Tongue (tissue), 2 donors: ENCODE data around the gene RNF145. TPM values are rescaled to one million over a fixed set of nuclear protein-coding genes. Genes with fewer than 3 reads are reported as not detected.
A peak's percentile ranks its signal among the peaks of the same experiment; 100 is the strongest.
"Not testable (repeated sequence)": the region's sequence is repeated elsewhere in the genome, so short reads cannot be mapped to it uniquely, and the experiment has no call there.

ENCODE experiments used
- DNase-seq: peaks from one replicate; pipeline ENCODE4 v3.0.0-alpha.2; 2015
- total RNA-seq: library from RNA; depleted of rRNA; stranded (reverse); fragments of >200 nt; gene quantifications from one replicate; pipeline ENCODE4 v1.2.3, GENCODE V29; 2014

The RNF145 gene
- total RNA-seq, 1 donor from 2014 or later: 52.9 TPM

DNA sequence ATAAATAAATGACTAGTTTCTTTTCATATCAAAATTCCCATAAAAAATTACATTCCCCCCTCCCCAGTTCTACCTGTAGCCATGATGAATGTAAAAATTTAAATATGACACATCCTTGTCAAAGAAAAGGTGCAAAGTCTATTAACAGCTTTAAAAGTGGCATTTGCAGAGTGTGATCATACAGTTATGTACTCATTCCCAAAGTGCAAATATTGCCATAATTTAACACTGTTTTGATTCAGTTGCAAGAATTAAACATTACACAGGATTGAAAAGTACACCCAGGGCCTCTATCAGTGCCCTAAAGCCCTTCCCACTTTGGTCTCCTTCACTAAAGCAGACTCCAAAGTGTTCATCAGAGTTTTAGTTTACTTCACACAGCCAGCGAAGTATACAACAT lies 51.8 kb downstream of the RNF145 start:
- no peak for DNase-seq

DNA sequence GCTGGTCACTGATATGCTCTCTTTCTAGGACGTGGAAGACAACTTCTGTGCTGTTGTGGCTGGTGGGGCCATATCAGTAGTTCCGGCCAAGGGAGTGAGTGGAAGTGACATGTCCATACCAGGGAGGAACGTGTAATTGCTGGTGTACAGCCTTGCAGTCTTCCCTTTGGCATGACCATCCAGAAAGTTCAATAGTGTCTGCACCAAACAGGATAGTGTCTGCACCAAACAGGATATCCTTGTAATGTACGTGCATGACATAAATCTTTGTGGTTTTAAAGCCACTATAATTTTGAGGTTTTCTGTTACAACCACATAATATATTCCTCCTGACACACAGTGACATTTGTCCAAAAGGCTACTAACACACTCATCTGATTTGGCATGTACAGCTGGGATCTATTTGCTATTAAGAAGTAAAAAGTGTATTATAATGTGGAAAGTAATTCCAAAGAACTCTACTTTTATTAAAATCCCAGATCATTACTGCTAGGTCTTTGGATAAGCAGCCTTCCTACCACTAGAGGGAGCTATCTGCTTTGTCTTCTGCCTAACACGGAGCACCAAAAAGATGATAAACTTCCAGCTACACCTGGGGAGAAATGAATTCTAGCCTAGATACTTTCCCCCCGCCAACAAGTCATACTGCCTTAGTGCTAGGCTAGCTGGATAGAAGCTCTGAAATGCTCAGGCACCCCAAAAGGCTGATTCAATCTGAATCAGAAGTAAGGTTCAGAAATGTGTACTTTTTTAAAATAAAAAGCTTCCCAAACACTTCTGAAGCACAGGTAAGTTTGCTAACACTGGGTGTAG lies 52.7 kb downstream of the RNF145 start:
- DNase-seq: peak; percentile 86

DNA sequence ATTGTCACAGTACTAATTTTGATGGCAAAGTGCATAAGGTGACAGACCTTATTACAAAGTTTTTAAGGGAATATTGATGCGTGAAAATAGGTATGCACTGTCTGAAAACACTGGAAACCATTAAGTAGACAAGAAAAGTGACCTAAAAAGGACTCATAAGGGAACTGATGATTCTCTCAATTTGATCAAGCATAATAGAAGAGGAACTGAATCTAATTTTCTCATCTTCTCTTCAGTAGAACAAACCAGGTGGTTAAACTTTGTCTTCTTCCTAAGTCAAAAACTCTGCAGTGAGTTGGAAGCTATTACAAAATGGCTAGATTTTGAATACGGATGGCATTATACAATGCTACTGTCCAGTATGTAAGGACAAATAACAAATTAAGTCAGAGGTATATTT lies 53.4 kb downstream of the RNF145 start:
- DNase-seq: no peak

DNA sequence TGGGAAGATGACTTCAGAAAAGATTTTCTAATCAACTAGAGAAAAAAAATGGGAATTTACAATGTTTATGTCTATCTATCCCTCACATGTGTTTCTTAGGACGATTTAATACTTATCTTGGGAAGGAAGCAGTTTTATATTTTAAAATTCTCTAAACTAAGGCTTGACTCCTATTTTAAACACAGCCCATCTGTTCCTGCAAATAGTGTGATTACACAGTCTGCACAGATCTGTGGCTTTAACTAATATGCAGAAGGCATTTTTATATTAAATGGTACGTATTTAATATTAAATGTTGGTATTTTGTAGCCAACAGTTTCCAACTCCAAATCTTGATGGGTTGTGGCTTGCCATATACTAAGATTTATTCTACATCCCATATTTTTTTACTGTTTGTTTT lies 56.5 kb downstream of the RNF145 start:
- DNase-seq: no peak

DNA sequence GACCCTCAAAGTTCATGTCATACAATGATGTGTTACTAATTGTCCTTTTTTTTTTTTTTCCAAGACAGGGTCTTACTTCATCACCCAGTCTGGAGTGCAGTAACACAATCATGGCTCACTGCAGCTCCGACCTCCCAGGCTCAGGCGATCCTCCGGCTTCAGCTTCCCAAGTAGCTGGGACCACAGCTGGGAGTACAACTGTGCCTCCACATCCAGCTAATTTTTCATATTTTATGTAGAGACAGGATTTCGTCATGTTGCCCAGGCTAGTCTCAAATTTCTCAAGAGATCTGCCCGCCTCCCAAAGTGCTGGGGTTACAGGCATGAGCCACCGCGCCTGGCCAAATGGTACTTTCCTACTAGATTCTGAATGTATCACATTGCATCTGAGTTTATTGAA lies 60.3 kb downstream of the RNF145 start:
- no peak for DNase-seq

DNA sequence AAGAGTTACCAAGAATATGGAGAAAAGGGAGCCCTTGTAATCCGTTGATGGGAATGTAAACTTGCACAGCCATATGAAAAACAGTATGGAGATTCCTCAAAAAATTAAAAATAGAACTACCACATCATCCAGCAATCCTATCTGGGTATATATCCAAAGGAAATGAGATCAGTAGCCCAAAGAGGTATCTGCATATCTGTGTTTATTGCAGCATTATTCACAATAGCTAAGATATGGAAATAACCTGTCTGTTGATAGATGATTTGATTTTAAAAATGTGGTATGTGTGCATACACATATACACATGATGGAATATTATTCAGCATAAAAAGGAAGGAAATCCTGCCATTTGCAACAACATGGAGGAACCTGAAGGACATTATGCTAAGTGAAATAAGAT lies 61.4 kb downstream of the RNF145 start:
- no peak for DNase-seq

DNA sequence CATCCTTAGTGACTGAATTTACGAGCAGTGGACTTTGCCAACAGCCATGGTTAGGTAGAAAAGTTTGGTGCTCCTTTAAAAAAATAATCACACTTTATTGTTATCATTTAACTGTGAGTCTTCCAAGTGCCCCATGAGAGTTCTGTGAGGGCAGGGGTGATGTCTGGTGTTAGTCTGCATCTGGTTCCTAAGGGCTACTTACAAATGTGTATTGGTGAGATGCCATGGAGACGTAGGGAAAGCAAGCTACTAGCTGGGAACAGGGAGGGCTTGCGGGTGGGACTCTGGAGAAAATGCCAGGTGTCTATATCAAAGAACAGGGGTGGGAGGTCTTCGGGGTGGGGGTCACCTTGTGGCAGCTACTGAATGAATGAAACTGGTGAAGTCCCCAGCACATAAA lies 62.5 kb downstream of the RNF145 start:
- DNase-seq: no peak

DNA sequence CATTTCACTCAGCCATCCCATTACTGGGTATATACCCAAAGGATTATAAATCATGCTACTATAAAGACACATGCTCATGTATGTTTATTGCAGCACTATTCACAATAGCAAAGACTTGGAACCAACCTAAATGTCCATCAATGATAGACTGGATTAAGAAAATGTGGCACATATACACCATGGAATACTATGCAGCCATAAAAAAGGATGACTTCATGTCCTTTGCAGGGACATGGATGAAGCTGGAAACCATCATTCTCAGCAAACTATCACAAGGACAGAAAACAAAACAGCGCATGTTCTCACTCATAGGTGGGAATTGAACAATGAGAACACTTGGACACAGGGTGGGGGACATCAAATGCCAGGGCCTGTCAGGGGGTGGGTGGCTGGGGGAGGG lies 64.2 kb downstream of the RNF145 start:
- DNase-seq: not testable (repeated sequence)

DNA sequence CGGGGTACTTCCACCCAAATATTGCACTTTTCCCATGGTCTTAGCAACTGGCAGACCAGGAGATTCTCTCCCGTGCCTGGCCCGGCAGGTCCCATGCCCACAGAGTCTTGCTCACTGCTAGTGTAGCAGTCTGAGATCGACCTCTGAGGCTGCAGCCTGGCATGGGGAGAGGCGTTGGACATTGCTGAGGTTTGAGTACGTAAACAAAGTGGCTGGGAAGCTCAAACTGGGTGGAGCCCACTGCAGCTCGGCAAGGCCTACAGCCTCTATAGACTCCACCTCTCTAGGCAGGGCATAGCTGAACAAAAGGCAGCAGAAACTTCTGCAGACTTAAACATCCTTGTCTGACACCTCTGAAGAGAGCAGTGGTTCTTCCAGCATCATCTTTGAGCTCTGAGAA lies 69.6 kb downstream of the RNF145 start:
- DNase-seq: no peak

DNA sequence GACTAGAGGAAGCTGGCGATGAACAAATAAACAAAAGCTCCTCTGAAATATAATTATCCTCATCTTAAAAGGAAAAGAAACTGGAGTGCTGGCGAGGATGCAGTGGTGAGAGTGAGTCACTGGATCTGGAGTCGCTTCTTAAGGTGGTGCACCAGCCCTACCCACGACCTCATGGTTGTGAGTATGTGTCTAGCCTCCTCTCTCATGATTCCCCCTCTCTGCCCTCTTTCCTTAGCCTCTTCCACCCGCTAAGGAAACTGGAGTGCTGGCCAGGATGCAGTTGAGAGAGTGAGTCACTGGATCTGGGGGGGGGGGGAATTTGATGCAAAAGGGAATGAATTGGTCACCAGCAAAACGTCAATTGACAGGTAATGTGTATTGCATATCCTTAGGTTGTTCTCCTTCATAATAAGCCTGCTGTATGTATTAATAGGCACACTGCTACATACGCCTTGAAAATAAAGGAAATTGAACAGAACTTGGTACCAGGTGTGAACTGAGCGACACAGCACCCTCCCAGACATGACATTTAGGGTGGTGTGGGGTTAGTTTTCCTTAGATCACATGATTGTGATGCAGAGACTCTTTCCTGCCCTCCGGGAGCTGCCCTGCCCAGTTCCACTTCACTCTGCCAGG lies 73.3 kb downstream of the RNF145 start:
- DNase-seq: no peak

DNA sequence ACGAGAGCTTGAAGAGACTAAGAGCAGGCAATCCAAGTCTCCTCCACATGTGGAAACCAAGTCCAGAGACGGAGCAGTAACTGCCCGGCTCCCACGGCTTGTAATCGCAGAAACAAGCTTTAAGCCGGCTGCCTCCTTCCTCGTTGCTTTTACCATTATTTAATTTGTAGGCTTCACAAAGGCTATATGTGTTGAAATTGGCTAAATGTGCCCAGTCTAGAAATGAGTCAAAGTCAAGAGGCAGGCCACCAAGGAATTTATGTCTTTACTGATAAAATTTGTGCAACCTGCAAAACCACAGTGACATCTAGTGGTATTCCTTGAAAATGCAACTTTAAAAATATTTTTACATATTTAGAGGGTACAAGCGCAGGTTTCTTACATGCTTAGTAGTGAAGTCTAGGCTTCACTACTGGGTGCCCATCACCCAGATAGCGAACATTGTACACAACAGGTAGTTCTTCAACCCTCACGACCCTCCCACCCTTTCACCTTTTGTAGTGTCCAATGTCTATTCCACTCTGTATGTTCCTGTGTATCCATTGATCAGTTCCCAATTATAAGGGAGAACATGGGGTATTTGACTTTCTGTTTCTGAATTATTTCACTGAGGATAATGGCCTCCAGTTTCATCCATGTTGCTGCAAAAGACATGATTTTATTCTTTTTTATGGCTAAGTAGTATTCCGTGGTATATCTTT lies 76.2 kb downstream of the RNF145 start:
- peak; percentile 69 for DNase-seq

DNA sequence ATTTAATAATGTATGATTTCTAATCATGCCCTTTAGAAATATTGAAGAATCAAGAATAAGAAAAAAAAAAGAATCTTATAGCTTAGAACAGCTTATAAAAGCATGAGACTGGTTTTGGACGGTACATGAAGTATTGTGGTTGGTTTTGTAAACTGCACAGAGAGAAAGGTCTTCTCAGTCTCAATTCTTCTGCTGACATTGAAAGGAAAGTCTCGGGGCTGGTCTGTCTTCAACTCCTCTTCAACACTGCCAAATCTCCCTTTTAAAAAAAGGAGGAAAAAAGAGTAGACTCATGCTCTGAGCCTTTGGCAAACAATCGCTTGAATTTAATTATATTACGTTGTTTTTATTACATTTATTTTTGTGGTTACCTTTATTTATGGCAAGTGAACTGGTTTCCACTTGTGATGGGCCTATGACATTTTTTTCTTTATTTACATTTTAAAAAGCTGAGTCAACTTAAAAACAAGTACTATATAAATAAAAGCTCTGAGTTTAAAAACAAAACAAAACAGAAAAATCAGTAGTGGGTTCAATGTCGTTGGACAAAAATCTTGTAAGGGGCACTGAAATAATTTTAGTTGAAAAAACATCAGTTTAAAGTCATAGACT lies 76.8 kb downstream of the RNF145 start:
- DNase-seq: no peak

DNA sequence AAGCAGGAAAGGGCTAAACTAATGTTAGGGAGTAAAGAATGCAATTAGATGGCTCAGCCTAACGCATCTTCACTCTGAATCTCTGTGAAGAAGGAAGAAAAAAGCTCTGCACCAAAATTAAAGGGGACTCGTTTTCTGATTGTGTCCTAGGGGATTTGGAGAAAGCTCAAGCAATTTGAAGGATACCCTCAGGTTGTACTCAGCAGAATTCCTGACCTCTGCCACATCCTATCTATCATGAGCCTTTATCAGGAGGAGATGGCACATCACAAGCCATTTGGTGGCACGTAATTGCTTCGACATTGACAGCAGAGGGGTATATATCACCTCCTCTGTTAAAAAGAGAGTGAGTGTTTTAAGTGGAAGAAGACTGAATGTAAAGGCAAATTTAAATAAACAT lies 77.4 kb downstream of the RNF145 start:
- no peak for DNase-seq

DNA sequence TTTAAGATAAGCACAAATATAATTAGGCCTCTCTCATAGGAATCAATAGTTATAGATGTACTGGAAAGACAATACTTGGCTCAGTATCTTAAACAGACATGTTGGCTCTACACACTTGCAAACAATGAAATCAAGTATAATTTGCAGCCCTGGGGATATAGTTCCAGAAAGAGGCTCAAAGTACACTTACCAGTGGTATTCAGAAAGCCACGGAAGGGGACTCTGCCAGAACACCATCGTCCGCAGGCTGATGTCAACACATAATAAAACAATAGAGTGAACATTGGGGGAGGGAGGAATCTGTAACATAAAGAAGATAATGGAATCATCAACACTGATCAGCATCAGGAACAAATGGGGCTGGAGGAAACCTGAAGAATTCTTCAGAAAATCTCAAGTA lies 78.5 kb downstream of the RNF145 start:
- DNase-seq: peak; percentile 19

DNA sequence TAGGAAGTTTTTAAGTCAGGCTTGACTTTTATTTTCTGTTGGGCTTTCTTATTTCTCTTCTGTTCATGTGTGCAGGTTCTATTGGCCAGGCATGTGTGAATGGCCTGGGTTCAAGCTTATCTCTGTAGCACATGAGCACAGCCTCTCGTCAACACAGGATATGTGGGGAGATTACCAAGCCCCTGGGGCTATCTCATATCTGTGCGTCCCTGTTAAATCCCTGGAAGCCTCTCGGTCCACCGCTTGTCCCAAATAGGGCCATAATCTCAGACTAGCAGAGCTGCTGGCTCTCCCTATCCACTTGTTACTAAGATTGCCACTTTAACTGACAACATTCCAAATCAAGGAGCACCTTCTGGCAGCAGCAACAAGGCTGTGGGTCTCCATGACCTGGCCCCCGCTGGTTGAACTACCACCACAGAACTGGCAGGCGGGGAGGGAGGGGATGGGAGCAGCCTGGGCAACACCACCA lies 81.2 kb downstream of the RNF145 start:
- no peak for DNase-seq

DNA sequence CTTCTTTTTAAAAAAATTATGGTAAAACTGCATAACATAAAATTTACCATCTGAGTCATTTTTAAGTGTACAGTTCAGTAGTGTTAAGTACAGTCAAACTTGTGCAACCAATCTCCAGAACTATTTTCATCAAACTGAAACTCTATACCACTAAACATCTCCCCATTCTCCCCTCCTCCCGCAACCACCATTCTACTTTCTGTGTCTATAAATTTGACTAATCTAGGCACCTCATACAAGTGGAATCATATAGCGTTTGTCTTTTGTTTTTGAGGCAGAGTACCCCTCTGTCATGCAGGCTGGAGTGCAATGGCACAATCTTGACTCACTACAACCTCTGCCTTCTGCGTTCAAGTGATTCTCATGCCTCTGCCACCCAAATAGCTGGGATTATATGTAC lies 85.7 kb downstream of the RNF145 start:
- DNase-seq: no peak

DNA sequence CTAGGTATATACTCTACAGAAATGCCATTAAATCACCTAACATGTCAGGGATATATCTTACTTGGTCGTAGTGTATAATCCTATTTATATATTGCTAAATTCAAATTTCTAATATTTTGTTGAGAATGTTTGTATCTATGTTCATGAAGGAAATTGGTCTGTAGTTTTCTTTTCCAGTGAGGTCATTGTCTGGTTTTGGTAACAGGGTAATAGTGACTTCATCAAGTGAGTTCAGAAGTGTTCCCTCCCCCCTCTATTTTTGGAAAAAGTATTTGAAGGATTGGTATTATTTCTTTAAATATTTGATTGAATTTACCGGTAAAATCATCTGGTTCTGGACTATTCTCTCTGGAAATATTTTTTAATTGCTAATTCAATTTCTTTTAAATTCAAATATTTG lies 86.2 kb downstream of the RNF145 start:
- no peak for DNase-seq

DNA sequence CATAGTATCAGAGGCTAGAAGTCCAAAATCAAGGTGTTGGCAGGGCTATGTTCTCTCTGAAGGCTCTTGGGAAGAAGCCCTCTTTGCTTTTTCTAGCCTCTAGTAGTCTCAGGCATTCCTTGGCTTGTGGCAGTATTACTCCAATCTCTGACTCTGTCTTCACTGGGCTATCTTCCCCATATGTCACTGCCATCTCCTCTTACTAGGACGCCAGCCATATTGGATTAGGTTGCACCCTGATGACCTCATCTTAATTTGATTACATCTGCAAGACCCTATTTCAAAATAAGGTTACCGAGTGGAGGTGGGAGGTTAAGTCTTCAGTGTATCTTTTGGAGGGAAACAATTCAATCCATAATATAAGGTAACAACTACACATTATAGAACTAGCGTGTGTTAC lies 88.3 kb downstream of the RNF145 start:
- no peak for DNase-seq

DNA sequence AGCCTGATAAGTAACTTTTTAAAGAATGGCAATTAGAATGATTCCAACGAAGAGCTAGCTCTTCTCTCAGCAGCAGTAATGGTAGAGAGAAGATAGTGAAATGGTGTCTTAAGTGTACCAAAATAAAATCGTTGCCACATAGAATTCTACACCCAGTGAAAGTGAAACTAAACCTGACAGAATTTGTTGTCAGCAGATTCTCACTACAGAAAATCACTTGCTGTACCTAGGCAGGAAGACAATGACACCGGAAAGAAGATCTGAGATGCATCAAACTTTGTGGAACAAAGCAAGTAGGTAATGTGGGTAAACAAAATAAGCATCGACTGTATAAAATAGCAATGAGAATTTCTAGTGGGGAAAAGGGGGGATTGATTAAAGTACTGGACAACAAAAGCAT lies 88.9 kb downstream of the RNF145 start:
- DNase-seq: no peak

DNA sequence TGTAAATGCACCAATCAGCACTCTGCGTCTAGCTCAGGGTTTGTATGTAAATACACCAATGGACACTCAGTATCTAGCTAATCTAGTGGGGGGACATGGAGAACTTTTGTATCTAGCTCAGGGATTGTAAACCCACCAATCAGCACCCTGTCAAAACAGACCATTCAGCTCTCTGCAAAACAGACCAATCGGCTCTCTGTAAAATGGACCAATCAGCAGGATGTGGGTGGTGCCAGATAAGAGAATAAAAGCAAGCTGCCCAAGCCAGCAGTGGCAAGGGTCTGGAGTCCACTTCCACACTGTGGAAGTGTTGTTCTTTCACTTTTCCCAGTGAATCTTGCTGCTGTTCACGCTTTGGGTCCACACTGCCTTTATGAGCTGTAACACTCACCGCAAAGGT lies 89.5 kb downstream of the RNF145 start:
- DNase-seq: not testable (repeated sequence)

DNA sequence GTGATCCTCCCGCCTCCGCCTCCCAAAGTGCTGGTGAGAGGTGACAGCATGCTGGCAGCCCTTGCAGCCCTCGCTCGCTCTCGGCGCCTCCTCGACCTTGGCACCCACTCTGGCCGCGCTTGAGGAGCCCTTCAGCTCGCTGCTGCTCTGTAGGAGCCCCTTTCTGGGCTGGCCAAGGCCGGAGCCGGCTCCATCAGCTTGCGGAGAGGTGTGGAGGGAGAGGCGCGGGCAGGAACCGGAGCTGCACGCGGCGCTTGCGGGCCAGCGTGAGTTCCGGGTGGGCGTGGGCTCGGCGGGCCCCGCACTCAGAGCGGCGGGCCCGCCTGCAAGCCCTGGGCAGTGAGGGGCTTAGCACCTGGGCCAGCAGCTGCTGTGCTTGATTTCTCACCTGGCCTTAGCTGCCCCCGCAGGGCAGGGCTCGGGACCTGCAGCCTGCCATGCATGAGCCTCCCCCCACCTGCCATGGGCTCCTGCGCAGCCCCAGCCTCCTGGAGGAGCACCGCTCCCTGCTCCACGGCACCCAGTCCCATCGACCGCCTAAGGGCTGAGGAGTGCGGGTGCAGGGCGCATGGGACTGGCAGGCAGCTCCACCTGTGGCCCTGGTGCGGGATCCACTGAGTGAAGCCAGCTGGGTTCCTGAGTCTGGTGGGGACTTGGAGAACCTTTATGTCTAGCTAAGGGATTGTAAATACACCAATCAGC lies 90.2 kb downstream of the RNF145 start:
- DNase-seq: not testable (repeated sequence)

DNA sequence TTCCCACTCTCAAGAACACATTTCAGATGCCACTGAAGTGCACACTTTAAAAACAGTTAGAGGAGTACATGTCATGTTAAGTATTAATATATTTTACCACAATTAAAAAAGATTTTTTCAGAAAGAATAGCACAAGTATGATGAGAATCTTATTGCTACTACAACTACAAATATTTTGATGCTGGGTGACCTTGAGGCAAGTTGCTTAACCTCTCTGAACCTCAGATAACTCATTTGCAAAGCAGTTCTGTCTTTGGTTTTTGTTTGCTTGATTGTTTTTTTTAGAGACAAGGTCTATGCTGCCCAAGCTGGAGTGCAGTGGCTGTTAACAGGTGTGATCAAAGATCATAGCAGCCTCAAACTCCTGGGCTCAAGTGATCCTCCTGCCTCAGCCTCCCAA lies 95.9 kb downstream of the RNF145 start:
- DNase-seq: no peak
